ENCODE data around the gene CEACAM5.

The CEACAM5 gene

DNA sequence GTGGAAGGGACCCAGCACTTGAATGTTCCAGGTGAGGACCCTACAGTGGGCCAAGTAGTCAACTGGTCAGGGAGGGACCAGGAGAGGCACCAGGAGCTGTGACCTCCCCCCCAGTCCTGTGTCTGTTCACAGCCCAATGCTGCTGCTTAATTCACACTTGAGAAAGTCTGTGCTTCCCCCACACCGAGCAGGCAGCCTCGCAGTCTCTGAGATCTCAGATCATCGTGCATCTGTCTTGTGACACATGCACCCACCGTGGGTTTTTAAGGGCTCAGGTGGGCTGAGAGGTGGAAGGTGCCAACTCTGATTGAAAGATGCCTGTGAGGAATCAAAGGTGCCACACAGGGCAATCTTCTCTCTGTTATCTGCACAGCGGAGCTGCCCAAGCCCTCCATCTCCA lies 6.2 kb downstream of the CEACAM5 start:
- H3K4me3 ChIP-seq (ENCODE audit: low read depth, low read length), result no peak overlapping the region
- in situ Hi-C loops (cut with HindIII; ENCODE audit: low sequenced_read_pairs), result no loop called here
- no peak for DNase-seq (ENCODE audit: low read depth, low spot score)
- TF ChIP-seq, protein P1, sequence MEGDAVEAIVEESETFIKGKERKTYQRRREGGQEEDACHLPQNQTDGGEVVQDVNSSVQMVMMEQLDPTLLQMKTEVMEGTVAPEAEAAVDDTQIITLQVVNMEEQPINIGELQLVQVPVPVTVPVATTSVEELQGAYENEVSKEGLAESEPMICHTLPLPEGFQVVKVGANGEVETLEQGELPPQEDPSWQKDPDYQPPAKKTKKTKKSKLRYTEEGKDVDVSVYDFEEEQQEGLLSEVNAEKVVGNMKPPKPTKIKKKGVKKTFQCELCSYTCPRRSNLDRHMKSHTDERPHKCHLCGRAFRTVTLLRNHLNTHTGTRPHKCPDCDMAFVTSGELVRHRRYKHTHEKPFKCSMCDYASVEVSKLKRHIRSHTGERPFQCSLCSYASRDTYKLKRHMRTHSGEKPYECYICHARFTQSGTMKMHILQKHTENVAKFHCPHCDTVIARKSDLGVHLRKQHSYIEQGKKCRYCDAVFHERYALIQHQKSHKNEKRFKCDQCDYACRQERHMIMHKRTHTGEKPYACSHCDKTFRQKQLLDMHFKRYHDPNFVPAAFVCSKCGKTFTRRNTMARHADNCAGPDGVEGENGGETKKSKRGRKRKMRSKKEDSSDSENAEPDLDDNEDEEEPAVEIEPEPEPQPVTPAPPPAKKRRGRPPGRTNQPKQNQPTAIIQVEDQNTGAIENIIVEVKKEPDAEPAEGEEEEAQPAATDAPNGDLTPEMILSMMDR (IDR thresholded peaks at IDR 0.05; ENCODE audit: low read depth, low read length), result no peak

DNA sequence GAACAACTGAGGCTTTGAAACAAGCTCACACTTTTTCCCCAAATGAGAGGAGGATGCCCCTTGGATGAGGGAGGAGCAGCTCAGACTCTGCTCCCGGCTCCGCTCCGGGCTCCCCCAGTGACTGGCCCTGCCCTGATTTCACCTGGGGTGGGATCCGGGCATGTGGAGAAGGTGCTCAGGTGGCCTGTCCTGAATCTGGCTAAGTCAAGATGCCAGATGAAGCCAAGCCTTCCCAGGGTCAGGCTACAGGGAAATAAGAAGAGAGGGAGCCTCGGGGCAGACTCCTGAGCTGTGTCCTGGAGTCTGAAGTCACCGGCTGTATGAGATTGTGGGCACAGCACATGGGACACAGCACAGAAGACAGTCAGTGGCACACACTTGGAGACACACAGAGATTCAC lies 10.3 kb downstream of the CEACAM5 start:
- in situ Hi-C loops (cut with HindIII; ENCODE audit: low sequenced_read_pairs), result no loop called here
- no peak for DNase-seq (ENCODE audit: low read depth, low spot score)
- H3K4me3 ChIP-seq (ENCODE audit: low read depth, low read length), result no peak overlapping the region
- TF ChIP-seq, protein P1 (IDR thresholded peaks at IDR 0.05; ENCODE audit: low read depth, low read length), result no peak

DNA sequence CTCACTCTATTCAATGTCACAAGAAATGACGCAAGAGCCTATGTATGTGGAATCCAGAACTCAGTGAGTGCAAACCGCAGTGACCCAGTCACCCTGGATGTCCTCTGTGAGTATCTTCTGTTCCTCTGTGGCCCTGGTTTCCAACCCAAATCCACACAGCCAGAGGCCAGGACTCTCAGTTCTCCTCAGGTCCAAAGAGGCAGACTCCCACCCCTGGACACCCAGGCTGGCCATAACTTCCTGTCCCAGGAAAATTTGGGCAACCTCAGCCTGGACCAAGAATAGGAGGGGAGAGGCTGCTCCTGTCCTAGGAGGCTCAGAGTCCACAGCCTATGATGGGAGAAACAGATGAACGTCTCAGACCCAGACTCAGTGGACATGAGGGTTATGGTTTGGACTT lies 11.7 kb downstream of the CEACAM5 start:
- TF ChIP-seq, protein P1 (IDR thresholded peaks at IDR 0.05; ENCODE audit: low read depth, low read length), result no peak
- no peak for DNase-seq (ENCODE audit: low read depth, low spot score)
- H3K4me3 ChIP-seq (ENCODE audit: low read depth, low read length), result no peak overlapping the region
- in situ Hi-C loops (cut with HindIII; ENCODE audit: low sequenced_read_pairs), result no loop called here

DNA sequence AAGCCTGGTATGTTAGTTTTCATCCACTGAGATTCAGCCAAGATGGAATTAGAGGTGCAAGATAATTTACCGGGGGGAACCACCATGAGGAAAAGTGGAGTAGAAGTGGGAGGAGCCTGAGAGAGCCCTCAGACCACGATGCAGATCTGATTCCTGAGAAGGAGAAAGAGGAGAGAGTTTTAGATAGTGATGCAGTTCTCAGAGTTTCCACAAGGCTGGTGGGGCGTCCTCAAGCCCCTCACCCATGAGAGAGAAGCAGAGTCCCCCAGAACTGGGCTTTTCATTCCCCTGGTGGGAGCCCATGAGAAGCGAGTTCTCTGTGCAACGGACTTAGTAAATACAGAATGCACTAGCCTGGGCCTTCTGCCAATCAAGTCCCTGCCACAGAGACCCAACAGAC lies 18.1 kb downstream of the CEACAM5 start:
- TF ChIP-seq, protein P1 (IDR thresholded peaks at IDR 0.05; ENCODE audit: low read depth, low read length), result no peak
- DNase-seq (ENCODE audit: low read depth, low spot score), result no peak
- in situ Hi-C loops (cut with HindIII; ENCODE audit: low sequenced_read_pairs), result no loop called here
- H3K4me3 ChIP-seq (ENCODE audit: low read depth, low read length), result no peak overlapping the region

DNA sequence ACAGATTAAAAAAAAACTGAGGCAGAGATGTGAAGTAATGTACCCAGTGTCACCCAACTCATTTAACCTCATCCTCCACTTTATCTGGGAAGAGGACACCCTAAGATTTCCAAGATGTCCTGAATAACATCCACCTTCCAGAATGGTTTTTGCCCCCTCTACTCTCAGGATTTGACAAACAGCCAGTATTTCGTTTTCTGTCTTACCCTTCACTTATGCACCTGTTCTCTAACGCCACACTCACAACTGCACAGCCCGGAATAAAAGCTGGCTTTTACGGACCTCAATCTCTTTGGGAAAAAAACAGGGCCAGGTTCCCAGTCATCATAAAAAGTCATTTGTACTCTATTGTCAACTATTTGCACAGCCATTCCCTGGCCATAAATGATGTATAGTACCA lies 25.7 kb downstream of the CEACAM5 start:
- DNase-seq (ENCODE audit: low read depth, low spot score), result no peak
- in situ Hi-C loops (cut with HindIII; ENCODE audit: low sequenced_read_pairs), result no loop called here

DNA sequence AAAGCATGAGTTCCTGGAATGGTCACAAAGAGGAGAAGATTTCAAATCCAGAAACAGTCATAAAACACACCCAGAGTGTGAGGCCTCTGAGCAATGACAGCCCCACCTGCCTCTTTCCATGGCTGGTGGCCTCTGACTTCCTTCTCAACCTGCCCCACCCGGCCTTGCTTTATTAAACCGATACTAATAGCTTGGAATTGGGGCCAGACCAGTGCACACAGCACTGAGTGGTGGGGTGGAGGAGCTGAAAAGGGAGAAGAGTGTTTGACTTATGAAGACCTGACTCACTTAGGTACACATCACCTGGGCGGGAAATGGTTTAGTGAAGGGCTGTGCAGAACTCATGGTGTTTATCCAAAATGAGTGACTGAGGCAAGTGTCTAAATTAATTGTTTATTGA lies 26.2 kb downstream of the CEACAM5 start:
- TF ChIP-seq, protein P1 (IDR thresholded peaks at IDR 0.05; ENCODE audit: low read depth, low read length), result no peak
- in situ Hi-C loops (cut with HindIII; ENCODE audit: low sequenced_read_pairs), result no loop called here
- no peak for DNase-seq (ENCODE audit: low read depth, low spot score)
- H3K4me3 ChIP-seq (ENCODE audit: low read depth, low read length), result no peak overlapping the region

More for the DNA sequence above, 25.7 kb downstream of the CEACAM5 start:
- TF ChIP-seq, protein P1 (IDR thresholded peaks at IDR 0.05; ENCODE audit: low read depth, low read length), result no peak
- no peak overlapping the region for H3K4me3 ChIP-seq (ENCODE audit: low read depth, low read length)

DNA sequence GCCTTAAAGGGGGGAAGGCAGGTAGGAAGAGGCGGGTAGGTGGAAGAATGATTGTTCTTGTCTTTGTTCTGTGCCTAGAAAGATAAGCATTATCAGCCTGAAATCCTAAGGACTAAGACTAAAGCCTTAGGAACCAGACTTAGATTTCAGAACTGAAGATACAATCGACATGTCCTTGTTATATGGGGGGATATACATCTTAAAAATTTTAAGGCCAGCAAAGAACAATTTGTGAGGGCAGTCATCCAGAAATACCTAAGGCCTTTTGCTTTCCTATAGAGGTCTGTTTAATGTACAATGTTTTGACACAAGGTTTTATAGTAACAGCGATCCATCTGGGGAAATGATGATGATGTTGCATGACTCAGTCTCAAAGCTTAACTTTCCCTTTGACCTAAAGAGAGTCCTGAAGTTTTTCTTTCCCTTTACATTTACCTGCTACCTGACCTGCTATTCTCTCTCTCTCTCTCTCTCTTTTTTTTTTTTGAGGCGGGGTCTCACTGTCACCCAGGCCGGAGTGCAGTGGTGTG lies 26.7 kb downstream of the CEACAM5 start:
- in situ Hi-C loops (cut with HindIII; ENCODE audit: low sequenced_read_pairs), result no loop called here
- no peak overlapping the region for H3K4me3 ChIP-seq (ENCODE audit: low read depth, low read length)
- TF ChIP-seq, protein P1 (IDR thresholded peaks at IDR 0.05; ENCODE audit: low read depth, low read length), result no peak
- DNase-seq (ENCODE audit: low read depth, low spot score), result no peak

Data from astrocyte of the spinal cord (primary cell).